Parathyroid adenoma (tissue), 2 donors: ENCODE results near the gene PAX5.

Experiments used
- H2AFZ ChIP-seq: fragments of 300-600 bp; sonication (generic); one replicate; pipeline ENCODE4 v1.7.0; 2017; ENCODE audit warnings: antibody characterized with exemption, mild to moderate bottlenecking
- H3K27ac ChIP-seq: fragments of 300-600 bp; sonication (generic); one replicate; pipeline ENCODE4 v1.7.0; 2017
- H3K27me3 ChIP-seq: fragments of 300-600 bp; sonication (generic); one replicate; pipeline ENCODE4 v1.7.0; 2017; ENCODE audit warnings: low read length; ENCODE audit not compliant: control insufficient read depth, insufficient read depth
- H3K36me3 ChIP-seq: fragments of 300-600 bp; sonication (generic); one replicate; pipeline ENCODE4 v1.7.0; 2017; ENCODE audit warnings: low read length; ENCODE audit not compliant: control insufficient read depth, insufficient read depth
- H3K4me1 ChIP-seq: fragments of 300-600 bp; sonication (generic); one replicate; pipeline ENCODE4 v1.7.0; 2017; ENCODE audit warnings: control low read depth
- H3K4me2 ChIP-seq: fragments of 300-600 bp; sonication (generic); one replicate; pipeline ENCODE4 v1.7.0; 2017; ENCODE audit warnings: low read length
- H3K4me3 ChIP-seq: fragments of 300-600 bp; sonication (generic); one replicate; pipeline ENCODE4 v1.7.0; 2017; ENCODE audit warnings: low read depth, low read length
- H3K79me2 ChIP-seq: fragments of 300-600 bp; sonication (generic); one replicate; pipeline ENCODE4 v1.7.0; 2017; ENCODE audit warnings: control low read depth
- H3K9ac ChIP-seq: fragments of 300-600 bp; sonication (generic); one replicate; pipeline ENCODE4 v1.7.0; 2017; ENCODE audit warnings: mild to moderate bottlenecking
- H3K9me3 ChIP-seq: fragments of 300-600 bp; sonication (generic); one replicate; pipeline ENCODE4 v1.7.0; 2017; ENCODE audit warnings: low read length; ENCODE audit not compliant: control insufficient read depth
- CTCF ChIP-seq: fragments of 300-600 bp; sonication (generic); IDR thresholded peaks from one replicate; pipeline ENCODE4 v1.7.0; 2017; ENCODE audit warnings: antibody characterized with exemption, mild to moderate bottlenecking
- donor health status: primary hyperparathyroidism.

The PAX5 gene

DNA sequence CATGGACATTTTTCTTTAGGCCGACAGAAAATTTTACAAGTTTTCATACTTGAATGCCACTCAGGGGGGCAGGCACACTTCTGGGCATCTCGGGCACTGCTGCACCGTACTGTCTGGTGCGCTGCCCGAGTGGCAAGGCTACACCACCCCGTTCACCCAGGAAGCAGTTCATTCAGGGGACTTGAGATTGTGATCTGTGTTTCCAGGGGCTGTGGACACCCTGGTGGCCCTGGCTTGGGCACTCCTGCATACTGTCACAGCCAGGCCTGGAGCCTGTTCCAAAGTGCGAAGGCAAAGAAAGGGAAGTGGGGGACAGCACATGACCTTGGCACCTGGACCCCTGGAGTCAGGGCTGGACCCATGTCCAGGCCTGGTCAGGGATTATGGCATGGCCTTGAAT is 197.6 kb downstream of the PAX5 start:
- H3K4me1 ChIP-seq = no peaks in the 10 kb centered on the region
- H3K79me2 ChIP-seq = no peaks in the 10 kb centered on the region
- H2AFZ ChIP-seq = no peak overlapping the region
- H3K4me3 ChIP-seq = no peak overlapping the region
- no peak overlapping the region for H3K9ac ChIP-seq
- H3K4me2 ChIP-seq = no peak overlapping the region
- H3K36me3 ChIP-seq = no peaks in the 10 kb centered on the region
- no peaks in the 10 kb centered on the region for H3K9me3 ChIP-seq
- H3K27me3 ChIP-seq = no peaks in the 10 kb centered on the region
- TF ChIP-seq CTCF = no peak
- H3K27ac ChIP-seq = no peak overlapping the region

DNA sequence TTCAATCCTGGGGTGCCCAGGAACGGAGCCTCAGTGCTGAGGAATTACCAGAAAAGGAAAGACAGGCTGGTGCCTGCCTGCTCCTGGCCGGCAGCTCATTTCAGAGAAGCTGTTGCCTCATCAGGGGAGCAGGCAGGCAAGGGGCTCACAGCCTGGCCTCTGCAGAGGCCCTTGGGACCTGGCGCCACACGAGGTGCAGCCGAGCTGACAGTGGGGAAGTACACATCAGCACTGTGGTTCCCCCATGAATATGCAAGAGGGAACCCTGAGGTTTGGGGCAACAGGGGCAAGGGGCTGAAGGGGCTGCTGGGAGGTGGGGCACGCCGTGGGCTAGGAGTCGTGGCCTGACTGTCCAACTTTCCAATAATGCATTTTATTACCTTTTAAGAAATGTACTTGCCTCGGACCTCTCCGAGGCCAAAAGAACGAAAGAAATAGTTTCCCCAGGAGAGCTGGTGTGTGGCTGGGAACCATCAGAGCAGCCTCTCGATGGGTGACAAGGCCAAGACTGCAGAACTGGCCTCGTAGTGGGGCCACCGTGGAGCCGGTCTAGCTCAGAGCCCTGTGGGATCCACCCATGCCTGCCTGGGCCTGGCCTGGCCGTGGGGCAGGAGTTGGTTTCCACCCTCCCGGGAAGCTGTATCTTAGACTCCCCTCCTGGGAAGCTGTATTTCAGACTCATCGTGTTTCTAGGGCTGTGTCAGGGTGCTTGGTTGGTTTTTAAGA is 198.6 kb downstream of the PAX5 start:
- H3K4me2 ChIP-seq = no peak overlapping the region
- no peaks in the 10 kb centered on the region for H3K36me3 ChIP-seq
- no peak overlapping the region for H3K4me3 ChIP-seq
- H3K9me3 ChIP-seq = no peaks in the 10 kb centered on the region
- H2AFZ ChIP-seq = no peak overlapping the region
- no peaks in the 10 kb centered on the region for H3K79me2 ChIP-seq
- no peaks in the 10 kb centered on the region for H3K27me3 ChIP-seq
- no peak overlapping the region for H3K9ac ChIP-seq
- no peak for TF ChIP-seq CTCF
- no peak overlapping the region for H3K27ac ChIP-seq
- H3K4me1 ChIP-seq = no peaks in the 10 kb centered on the region

- H2AFZ ChIP-seq = no peak overlapping the region
- no peak overlapping the region for H3K4me3 ChIP-seq
- no peaks in the 10 kb centered on the region for H3K4me1 ChIP-seq
- no peak overlapping the region for H3K9ac ChIP-seq
- no peak for TF ChIP-seq CTCF
- no peaks in the 10 kb centered on the region for H3K27me3 ChIP-seq
- no peaks in the 10 kb centered on the region for H3K36me3 ChIP-seq
- H3K79me2 ChIP-seq = no peaks in the 10 kb centered on the region
- no peak overlapping the region for H3K4me2 ChIP-seq
- H3K27ac ChIP-seq = no peak overlapping the region
- H3K9me3 ChIP-seq = no peaks in the 10 kb centered on the region
These were observed 199.3 kb downstream of the PAX5 start for GRCh38 chr9:36834736-36835135.

- no peaks in the 10 kb centered on the region for H3K36me3 ChIP-seq
- H3K27ac ChIP-seq = no peak overlapping the region
- H3K27me3 ChIP-seq = no peaks in the 10 kb centered on the region
- TF ChIP-seq CTCF = no peak
- H3K9ac ChIP-seq = no peak overlapping the region
- H3K4me3 ChIP-seq = no peak overlapping the region
- H3K4me1 ChIP-seq = no peaks in the 10 kb centered on the region
- H2AFZ ChIP-seq = no peak overlapping the region
- H3K9me3 ChIP-seq = no peaks in the 10 kb centered on the region
- H3K4me2 ChIP-seq = no peak overlapping the region
- no peaks in the 10 kb centered on the region for H3K79me2 ChIP-seq
These were observed 200.1 kb downstream of the PAX5 start for GRCh38 chr9:36833954-36834353.

- H3K36me3 ChIP-seq = no peaks in the 10 kb centered on the region
- H3K27ac ChIP-seq = no peak overlapping the region
- H2AFZ ChIP-seq = no peak overlapping the region
- no peaks in the 10 kb centered on the region for H3K4me1 ChIP-seq
- no peaks in the 10 kb centered on the region for H3K9me3 ChIP-seq
- no peak overlapping the region for H3K4me2 ChIP-seq
- H3K4me3 ChIP-seq = no peak overlapping the region
- H3K27me3 ChIP-seq = no peaks in the 10 kb centered on the region
- H3K79me2 ChIP-seq = no peaks in the 10 kb centered on the region
- TF ChIP-seq CTCF = no peak
- no peak overlapping the region for H3K9ac ChIP-seq
These were observed 201.8 kb downstream of the PAX5 start for GRCh38 chr9:36832164-36832795.
